ENCODE results near the gene FUCA1.

DNA sequence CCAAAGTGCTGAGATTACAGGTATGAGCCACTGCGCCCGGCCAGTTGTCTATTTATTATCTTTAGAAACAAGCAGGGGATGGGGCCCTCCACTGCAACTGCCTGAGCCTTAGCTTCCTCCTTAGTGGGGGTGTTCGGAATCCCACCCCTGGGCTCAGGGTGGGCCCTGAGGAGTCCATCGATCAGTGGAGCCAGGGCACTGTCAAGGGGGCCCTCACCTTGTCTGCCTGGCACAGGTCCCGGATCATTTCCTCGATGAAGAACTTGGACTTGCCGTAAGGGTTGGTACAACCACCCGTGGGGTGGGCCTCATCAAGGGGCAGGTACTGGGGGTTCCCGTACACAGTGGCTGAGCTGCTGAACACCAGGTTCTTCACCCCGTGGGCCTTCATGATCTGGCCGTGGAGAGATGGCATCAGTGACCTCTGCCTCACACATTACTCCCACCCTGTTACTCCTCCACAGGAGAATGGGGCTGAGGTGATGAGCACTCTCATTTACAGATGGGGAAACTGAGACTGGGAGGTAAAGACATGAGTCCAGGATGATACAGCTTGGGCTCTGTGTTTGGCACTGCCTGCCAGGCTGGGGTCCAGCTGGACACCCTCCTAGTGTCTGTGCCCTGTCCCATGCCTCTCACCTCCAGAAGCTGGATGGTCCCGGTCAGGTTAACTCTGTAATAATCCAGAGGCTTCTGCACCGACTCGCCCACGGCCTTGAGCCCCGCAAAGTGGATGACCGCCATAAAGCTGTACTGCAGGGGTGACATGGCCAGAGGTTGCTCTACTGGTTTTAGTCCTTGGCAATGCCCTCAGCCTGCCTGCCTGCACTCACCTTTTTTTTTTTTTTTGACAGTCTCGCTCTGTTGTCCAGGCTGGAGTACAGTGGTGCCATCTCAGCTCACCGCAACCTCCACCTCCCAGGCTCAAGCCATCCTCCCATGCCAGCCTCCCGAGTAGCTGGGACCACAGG is 70.3 kb downstream of the FUCA1 start:
- TF ChIP-seq, protein P1, sequence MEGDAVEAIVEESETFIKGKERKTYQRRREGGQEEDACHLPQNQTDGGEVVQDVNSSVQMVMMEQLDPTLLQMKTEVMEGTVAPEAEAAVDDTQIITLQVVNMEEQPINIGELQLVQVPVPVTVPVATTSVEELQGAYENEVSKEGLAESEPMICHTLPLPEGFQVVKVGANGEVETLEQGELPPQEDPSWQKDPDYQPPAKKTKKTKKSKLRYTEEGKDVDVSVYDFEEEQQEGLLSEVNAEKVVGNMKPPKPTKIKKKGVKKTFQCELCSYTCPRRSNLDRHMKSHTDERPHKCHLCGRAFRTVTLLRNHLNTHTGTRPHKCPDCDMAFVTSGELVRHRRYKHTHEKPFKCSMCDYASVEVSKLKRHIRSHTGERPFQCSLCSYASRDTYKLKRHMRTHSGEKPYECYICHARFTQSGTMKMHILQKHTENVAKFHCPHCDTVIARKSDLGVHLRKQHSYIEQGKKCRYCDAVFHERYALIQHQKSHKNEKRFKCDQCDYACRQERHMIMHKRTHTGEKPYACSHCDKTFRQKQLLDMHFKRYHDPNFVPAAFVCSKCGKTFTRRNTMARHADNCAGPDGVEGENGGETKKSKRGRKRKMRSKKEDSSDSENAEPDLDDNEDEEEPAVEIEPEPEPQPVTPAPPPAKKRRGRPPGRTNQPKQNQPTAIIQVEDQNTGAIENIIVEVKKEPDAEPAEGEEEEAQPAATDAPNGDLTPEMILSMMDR (conservative IDR thresholded peaks at IDR 0.05): no peak
- no peak for TF ChIP-seq EZH2 (IDR thresholded peaks at IDR 0.05; ENCODE audit: low read depth)

Measured in PC-9 (cell line).